GM13977 (cell line): ENCODE results near the gene ITGA11.

ENCODE experiments used
- DNase-seq: peaks from one replicate; pipeline ENCODE4 v3.0.0; 2012; ENCODE audit warnings: low spot score
- in situ Hi-C: fragments of 300-500 bp; cut with MboI; formaldehyde crosslinking; loops from one replicate; pipeline ENCODE4 v1.12.0; 2022; ENCODE audit warnings: low sequenced_read_pairs, low pct_unique_long_range_greater_than_20kb, mixed read lengths, inconsistent platforms; ENCODE audit not compliant: unreplicated experiment
- TF ChIP-seq, protein P1 (sequence below): IDR thresholded peaks from 2 replicates; pipeline ENCODE4 v1.5.1; 2012; ENCODE audit warnings: mild to moderate bottlenecking, control low read depth; ENCODE audit not compliant: insufficient read depth; ENCODE audit errors: extremely low read depth, missing control alignments

ITGA11 gene

DNA sequence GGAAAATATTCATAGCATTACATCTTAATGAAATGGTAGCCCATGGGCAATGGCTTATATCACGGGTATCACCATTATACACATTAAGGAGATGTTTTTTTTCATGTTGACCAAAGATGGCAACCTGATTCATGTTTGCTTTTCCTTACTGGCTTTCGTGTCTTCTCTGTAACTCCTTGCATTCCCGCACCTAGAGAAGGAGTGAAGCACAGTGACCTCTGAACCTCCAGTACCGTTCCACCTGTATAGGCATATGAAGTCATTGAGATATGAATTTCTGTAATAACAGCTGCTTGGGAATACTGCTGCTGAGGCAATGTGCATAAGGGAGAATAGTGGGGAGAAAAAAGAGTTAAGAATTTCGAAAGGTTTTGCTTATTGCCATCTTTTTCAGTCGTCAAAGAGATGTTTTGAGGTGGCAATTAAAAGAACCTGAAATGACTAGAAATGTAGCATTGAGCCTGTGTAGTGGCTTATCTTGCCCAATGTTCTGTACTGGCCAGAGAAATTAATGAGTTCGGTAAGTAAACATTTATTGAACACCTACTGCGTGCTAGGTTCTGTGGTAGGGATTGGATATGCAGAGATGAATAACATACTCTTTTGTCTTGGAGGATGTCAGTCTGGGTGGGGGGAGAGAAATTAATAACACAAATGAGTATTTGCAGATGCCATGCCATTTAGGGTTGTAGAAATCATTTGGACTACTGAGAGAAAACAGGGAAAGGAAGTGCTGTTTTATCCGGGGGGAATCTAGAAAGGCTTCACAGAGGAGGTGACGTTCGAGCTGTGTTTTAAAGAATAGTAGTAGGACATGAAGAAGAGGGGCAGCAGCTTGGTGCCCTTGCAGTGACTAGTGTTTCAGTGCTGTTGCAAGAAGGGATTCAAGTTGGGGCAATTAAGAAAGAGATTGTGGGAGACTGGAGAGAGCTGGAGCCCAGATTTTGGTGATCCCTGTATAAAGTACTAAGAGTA is 151.9 kb downstream of the ITGA11 start:
- in situ Hi-C loops, result no loop called here
- no peak for DNase-seq
- TF ChIP-seq, protein P1, sequence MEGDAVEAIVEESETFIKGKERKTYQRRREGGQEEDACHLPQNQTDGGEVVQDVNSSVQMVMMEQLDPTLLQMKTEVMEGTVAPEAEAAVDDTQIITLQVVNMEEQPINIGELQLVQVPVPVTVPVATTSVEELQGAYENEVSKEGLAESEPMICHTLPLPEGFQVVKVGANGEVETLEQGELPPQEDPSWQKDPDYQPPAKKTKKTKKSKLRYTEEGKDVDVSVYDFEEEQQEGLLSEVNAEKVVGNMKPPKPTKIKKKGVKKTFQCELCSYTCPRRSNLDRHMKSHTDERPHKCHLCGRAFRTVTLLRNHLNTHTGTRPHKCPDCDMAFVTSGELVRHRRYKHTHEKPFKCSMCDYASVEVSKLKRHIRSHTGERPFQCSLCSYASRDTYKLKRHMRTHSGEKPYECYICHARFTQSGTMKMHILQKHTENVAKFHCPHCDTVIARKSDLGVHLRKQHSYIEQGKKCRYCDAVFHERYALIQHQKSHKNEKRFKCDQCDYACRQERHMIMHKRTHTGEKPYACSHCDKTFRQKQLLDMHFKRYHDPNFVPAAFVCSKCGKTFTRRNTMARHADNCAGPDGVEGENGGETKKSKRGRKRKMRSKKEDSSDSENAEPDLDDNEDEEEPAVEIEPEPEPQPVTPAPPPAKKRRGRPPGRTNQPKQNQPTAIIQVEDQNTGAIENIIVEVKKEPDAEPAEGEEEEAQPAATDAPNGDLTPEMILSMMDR, result no peak

DNA sequence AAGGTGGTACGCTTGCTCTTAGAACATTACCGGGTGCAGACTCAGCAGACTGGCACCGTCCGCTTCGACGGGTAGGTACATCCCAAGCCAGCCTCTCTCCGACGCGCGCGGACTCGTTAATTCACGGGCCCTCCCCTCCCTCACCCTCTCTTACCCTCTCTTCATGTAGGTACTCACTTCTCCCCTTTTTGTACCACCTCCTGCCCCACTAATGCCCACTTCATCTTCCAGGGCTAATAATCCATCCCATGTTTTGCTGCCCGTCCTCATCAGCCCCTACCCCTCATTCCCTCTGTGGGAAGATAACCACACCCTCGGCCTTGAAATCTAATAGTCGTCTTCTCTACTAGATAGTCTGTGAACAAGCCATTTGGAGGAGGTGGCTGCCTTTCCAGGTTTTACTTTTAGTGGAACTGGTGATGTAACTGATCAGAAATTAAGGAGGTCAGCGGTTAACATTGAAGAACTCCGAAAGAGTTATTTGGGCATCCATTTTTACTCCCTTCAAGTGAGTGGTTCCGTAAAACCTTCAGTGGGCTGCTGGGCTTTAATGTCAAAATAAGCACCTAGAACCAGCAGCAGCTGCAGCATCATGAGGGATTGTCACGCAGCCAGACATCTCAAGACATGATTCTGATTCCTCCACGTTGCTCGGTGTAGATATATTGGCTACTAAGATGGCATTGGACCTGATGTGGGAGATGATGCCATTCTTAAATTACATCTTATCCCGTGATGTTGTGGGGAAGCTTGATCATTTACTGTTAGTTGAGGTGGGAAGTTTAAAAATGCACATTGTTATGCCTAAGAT is 153.2 kb downstream of the ITGA11 start:
- TF ChIP-seq, protein P1, result no peak
- DNase-seq, result no peak
- in situ Hi-C loops, result no loop called here

- in situ Hi-C loops, result no loop called here
- no peak for DNase-seq
- TF ChIP-seq, protein P1, result peak; percentile 67
Measured at GRCh38 chr15:68278345-68278594, 153.7 kb downstream of the ITGA11 start.

GRCh38 chr15:68277603-68278344 is 154.2 kb downstream of the ITGA11 start, which contains the start of gene FEM1B:
FEM1B (plus strand) TSS chr15:68277745; CDS start chr15:68278418, 673 bp downstream.
- in situ Hi-C loops, result no loop called here
- DNase-seq, result peak; percentile 91
- TF ChIP-seq, protein P1, result no peak

GRCh38 chr15:68277131-68277602 is 154.8 kb downstream of the ITGA11 start:
- TF ChIP-seq, protein P1, result no peak
- in situ Hi-C loops, result no loop called here
- no peak for DNase-seq

- DNase-seq, result no peak
- in situ Hi-C loops, result no loop called here
- TF ChIP-seq, protein P1, result no peak
Measured at GRCh38 chr15:68276668-68277067, 155.3 kb downstream of the ITGA11 start.
